AG09309 (cell line): ENCODE results near the gene NKX6-2.

ENCODE experiments used
- DNase-seq: peaks from one replicate; pipeline ENCODE4 v3.0.0-alpha.2; 2010; ENCODE audit warnings: low read depth
- H3K4me3 ChIP-seq: 2 replicates; pipeline ENCODE4 v1.5.1; 2011; ENCODE audit warnings: mild to moderate bottlenecking, low read depth, low read length, moderate library complexity; ENCODE audit not compliant: control insufficient read depth
- TF ChIP-seq, protein P1 (sequence below): IDR thresholded peaks from 2 replicates; pipeline ENCODE4 v1.5.1; 2011; ENCODE audit warnings: mild to moderate bottlenecking, low read depth, low read length, inconsistent platforms; ENCODE audit not compliant: insufficient read depth, control insufficient read depth; ENCODE audit errors: missing control alignments

Gene NKX6-2

DNA sequence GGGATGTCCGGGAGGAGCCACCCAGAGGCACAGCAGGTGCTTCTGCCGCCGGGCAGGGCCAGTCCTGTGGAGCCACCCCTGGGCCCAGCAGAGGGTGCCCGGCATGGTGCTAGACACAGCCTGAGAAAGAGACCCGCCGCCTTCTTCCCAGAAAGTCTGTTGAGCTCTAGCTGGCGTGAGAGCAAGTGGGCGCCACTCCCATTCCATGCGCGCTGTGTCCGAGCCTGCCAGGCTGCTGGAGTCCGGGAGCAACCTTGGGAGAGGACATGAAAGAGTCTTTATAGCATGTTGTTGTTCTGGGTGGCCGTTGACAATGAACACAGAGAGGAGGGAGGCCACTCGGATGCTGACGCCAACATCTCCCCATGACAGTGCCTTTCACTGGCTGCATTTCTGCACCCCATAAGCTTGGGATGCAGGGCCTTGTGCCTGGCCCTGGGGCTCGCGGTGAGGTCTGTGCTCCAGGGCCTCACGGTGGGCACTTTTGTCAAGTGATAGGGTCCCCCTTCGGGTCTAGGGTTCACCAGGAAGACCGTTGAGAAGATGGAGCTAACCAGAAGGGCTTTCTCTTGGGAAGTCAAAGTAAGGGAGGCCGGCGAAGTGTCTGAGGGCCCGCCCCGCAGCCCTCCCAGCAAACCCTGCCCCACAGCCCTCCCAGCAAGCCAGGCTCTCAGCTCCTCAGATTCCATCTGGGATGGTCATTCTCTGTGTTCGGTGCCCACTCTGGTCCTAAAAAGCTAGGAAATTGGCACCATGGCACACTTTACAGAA lies 47.3 kb downstream of the NKX6-2 start:
- no peak overlapping the region for H3K4me3 ChIP-seq
- no peak for DNase-seq
- TF ChIP-seq, protein P1, sequence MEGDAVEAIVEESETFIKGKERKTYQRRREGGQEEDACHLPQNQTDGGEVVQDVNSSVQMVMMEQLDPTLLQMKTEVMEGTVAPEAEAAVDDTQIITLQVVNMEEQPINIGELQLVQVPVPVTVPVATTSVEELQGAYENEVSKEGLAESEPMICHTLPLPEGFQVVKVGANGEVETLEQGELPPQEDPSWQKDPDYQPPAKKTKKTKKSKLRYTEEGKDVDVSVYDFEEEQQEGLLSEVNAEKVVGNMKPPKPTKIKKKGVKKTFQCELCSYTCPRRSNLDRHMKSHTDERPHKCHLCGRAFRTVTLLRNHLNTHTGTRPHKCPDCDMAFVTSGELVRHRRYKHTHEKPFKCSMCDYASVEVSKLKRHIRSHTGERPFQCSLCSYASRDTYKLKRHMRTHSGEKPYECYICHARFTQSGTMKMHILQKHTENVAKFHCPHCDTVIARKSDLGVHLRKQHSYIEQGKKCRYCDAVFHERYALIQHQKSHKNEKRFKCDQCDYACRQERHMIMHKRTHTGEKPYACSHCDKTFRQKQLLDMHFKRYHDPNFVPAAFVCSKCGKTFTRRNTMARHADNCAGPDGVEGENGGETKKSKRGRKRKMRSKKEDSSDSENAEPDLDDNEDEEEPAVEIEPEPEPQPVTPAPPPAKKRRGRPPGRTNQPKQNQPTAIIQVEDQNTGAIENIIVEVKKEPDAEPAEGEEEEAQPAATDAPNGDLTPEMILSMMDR: no peak

- TF ChIP-seq, protein P1: no peak
- no peak for DNase-seq
- H3K4me3 ChIP-seq: no peak overlapping the region
Observed at GRCh38 chr10:132737390-132738048, 48.4 kb downstream of the NKX6-2 start.

DNA sequence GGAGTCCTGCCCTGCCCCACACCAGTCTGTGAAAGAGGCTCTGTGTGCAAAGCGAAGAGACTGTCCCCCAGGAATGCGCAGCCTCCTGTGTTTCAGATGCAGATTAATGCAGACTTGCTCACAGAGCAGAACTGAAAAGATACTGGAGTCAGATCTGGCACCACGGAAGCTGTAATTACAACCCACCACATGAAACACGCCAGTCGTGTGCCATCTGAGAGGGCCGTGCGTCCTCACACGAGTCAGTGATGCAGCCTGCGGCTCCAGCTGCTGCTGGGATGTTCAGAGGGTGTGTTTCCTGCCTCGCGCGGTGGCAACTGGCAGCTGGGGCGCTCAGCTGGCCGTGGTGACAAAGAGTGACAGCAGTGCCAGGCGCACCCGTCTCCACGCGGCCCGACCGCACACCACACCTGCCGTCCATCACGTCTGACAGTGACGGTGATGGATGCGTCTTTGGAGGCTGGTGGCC lies 50.0 kb downstream of the NKX6-2 start:
- TF ChIP-seq, protein P1: no peak
- no peak overlapping the region for H3K4me3 ChIP-seq
- no peak for DNase-seq

- DNase-seq: no peak
- TF ChIP-seq, protein P1: no peak
- no peak overlapping the region for H3K4me3 ChIP-seq
Observed at GRCh38 chr10:132735341-132735775, 50.6 kb downstream of the NKX6-2 start.

GRCh38 chr10:132733926-132734325 lies 52.0 kb downstream of the NKX6-2 start:
- no peak for DNase-seq
- TF ChIP-seq, protein P1: no peak
- H3K4me3 ChIP-seq: no peak overlapping the region
